Duodenal mucosa (tissue), 2 donors: Measurements from ENCODE around the gene RNU6-8.

ENCODE experiments used
- H3K27ac ChIP-seq: one replicate; pipeline ENCODE4 v1.7.0; 2013; ENCODE audit warnings: low read depth, low read length
- H3K27me3 ChIP-seq, 2 donors: one replicate each; pipeline ENCODE4 v1.7.0; 2013; ENCODE audit warnings: low read length in 2 of 2, control low read depth in 1 of 2; ENCODE audit not compliant: insufficient read depth in 2 of 2, control insufficient read depth in 1 of 2
- H3K36me3 ChIP-seq, 2 donors: one replicate each; pipeline ENCODE4 v1.7.0; 2013; ENCODE audit warnings: low read length in 2 of 2, control low read depth in 1 of 2; ENCODE audit not compliant: insufficient read depth in 2 of 2, control insufficient read depth in 1 of 2
- H3K4me1 ChIP-seq, 2 donors: one replicate each; pipeline ENCODE4 v1.7.0; 2013; ENCODE audit warnings: low read length in 2 of 2, control low read depth in 1 of 2; ENCODE audit not compliant: insufficient read depth in 2 of 2, control insufficient read depth in 1 of 2
- H3K4me3 ChIP-seq, 2 donors: one replicate each; pipeline ENCODE4 v1.7.0; 2013; ENCODE audit warnings: low read length in 2 of 2, low read depth in 1 of 2
- H3K9ac ChIP-seq, 2 donors: one replicate each; pipeline ENCODE4 v1.7.0; 2013; ENCODE audit warnings: low read length in 2 of 2, low read depth in 1 of 2
- H3K9me3 ChIP-seq, 2 donors: one replicate each; pipeline ENCODE4 v1.7.0; 2013; ENCODE audit warnings: low read length in 2 of 2, control low read depth in 1 of 2; ENCODE audit not compliant: control insufficient read depth in 1 of 2

Gene RNU6-8

GRCh38 chr14:32202998-32203882 is at the start of gene RNU6-8:
RNU6-8 (minus strand) TSS chr14:32203269.
- H3K9ac ChIP-seq: peak within 1 kb of the TSS; percentile 66 to 69
- H3K36me3 ChIP-seq: no peaks in the 10 kb centered on the region
- H3K9me3 ChIP-seq: no peaks in the 10 kb centered on the region
- peak within 1 kb of the TSS; percentile 87 to 91 for H3K4me3 ChIP-seq
- H3K27ac ChIP-seq: peak within 1 kb of the TSS; percentile 86
- peaks cover 23 to 29% of the 10 kb centered on the region in 2 donors for H3K4me1 ChIP-seq
- H3K27me3 ChIP-seq: no peaks in the 10 kb centered on the region

GRCh38 chr14:32252030-32252670 is 49.1 kb upstream of the RNU6-8 start:
- H3K36me3 ChIP-seq: no peaks in the 10 kb centered on the region
- no peaks in the 10 kb centered on the region for H3K27me3 ChIP-seq
- H3K27ac ChIP-seq: no peak overlapping the region
- H3K4me3 ChIP-seq: no peak overlapping the region
- H3K9ac ChIP-seq: no peak overlapping the region
- H3K9me3 ChIP-seq: no peaks in the 10 kb centered on the region
- peaks cover 4 to 8% of the 10 kb centered on the region in 2 donors for H3K4me1 ChIP-seq

DNA sequence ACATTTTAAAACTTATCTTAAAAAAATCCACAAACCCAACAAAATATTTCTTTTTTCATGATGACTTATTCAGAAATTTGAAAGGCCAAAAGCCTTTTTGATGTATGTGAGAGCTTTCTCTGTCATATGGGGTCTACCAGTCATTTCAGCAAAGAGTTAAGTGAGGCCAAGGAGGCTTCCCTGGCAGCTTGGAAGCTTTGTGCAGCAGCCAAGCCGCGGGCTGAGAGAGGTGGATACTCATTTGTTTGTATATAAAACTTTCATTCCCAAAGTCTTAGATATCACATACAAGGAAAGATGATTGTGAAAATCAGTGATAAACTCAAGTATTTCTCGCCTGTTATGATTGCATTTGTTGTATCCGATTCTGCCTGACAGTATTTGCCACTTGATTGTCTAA is 48.5 kb upstream of the RNU6-8 start:
- Histone ChIP-seq H3K27ac (no peak overlapping the region), H3K36me3 (no peaks in the 10 kb centered on the region), H3K4me1 (peaks cover 4 to 8% of the 10 kb centered on the region in 2 donors), H3K27me3 (no peaks in the 10 kb centered on the region), H3K4me3 (no peak overlapping the region), H3K9ac (no peak overlapping the region), H3K9me3 (no peaks in the 10 kb centered on the region)

DNA sequence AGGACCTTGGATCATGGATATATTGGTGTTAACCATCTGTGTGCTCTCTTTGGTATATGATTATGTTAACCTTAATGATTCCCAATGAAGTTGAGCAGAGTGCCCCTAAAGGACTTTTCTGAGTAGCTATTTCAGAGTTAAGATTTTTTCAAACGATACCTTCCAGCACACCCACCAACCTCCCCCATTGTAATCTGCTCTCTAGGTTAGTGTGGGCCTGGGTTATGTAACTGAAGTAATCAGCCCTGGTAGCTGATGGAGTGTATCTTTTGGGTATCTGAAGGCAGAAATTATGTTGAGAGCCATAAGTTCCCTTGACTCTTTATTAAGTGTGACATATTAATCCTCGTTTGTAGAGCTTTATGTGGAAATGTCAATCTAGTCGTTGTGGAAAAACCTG is 47.6 kb upstream of the RNU6-8 start:
- Histone ChIP-seq H3K9ac (no peak overlapping the region), H3K27ac (no peak overlapping the region), H3K4me1 (peaks cover 4 to 8% of the 10 kb centered on the region in 2 donors), H3K27me3 (no peaks in the 10 kb centered on the region), H3K36me3 (no peaks in the 10 kb centered on the region), H3K4me3 (no peak overlapping the region), H3K9me3 (no peaks in the 10 kb centered on the region)

- no peak overlapping the region for H3K4me3 ChIP-seq
- H3K4me1 ChIP-seq: peaks cover 4 to 8% of the 10 kb centered on the region in 2 donors
- no peaks in the 10 kb centered on the region for H3K27me3 ChIP-seq
- no peak overlapping the region for H3K9ac ChIP-seq
- H3K27ac ChIP-seq: no peak overlapping the region
- H3K9me3 ChIP-seq: no peaks in the 10 kb centered on the region
- no peaks in the 10 kb centered on the region for H3K36me3 ChIP-seq
Measured at GRCh38 chr14:32249780-32250179, 46.7 kb upstream of the RNU6-8 start.

DNA sequence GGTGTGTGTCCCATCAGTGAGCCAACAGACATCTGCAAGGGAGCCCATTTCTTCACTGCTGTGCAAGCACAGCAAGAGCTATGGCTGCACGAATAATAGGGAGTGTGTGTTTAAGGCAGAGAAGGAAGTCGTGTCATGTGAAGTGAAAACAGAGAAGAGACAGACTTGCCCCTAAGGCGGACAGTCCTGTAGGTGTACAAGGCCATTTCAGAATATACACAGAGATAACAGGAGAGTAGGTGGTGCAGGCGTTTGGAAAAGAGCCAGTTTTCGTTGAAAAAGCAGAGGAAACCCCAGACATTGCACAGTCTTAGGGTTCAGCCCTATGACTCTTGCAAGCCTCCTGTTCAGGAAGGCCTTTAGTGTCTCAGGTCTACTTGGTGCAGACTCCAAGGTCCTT is 46.3 kb upstream of the RNU6-8 start:
- H3K4me3 ChIP-seq: no peak overlapping the region
- H3K9ac ChIP-seq: no peak overlapping the region
- no peaks in the 10 kb centered on the region for H3K36me3 ChIP-seq
- no peaks in the 10 kb centered on the region for H3K27me3 ChIP-seq
- no peak overlapping the region for H3K27ac ChIP-seq
- H3K9me3 ChIP-seq: no peaks in the 10 kb centered on the region
- peaks cover 4 to 8% of the 10 kb centered on the region in 2 donors for H3K4me1 ChIP-seq

GRCh38 chr14:32246751-32247150 is 43.7 kb upstream of the RNU6-8 start:
- H3K4me3 ChIP-seq: no peak overlapping the region
- no peak overlapping the region for H3K9ac ChIP-seq
- H3K4me1 ChIP-seq: peaks cover under 1 to 6% of the 10 kb centered on the region in 2 donors
- no peak overlapping the region for H3K27ac ChIP-seq
- no peaks in the 10 kb centered on the region for H3K36me3 ChIP-seq
- H3K9me3 ChIP-seq: no peaks in the 10 kb centered on the region
- no peaks in the 10 kb centered on the region for H3K27me3 ChIP-seq

DNA sequence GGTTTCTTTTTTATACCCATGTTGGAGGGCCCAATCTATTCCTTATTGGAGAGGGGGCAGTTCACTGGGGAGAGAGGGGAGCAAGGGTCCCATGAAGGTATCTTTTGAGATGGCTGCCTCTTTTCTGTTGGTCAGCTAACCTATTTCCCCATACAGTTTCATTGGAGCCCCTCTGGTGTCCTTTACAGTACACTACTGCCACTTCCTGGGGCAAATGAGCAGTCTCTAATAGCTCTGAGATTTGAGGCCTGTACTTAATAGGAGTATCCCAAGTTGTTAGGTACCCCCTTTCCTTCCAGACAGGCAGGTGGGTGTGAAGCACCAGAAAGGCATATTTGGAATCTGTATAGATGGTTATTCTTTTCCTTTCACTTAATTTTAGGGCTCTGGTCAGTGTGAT is 41.3 kb upstream of the RNU6-8 start:
- no peaks in the 10 kb centered on the region for H3K27me3 ChIP-seq
- no peaks in the 10 kb centered on the region for H3K36me3 ChIP-seq
- H3K4me3 ChIP-seq: no peak overlapping the region

DNA sequence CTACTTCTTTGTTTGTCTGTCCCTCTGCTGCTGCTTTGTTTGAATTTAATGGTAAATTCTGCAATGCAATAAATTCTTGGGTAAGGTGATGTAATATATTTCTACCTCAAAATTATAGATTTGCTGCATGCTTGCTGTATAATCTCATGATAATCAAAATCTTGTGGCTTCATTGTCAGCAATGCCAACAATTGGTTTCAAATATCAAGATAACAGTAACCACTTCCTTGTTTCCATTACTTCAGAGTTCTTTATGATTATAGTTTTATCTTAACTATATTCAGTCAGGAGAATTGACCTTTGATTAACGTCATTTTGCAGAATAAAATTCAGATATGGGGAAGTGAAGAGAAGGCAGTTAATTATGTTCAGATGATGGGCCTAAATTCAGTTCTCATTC is 30.2 kb upstream of the RNU6-8 start:
- no peak overlapping the region for H3K4me3 ChIP-seq
- no peak overlapping the region for H3K27ac ChIP-seq
- no peaks in the 10 kb centered on the region for H3K9me3 ChIP-seq
- peaks cover 14 to 25% of the 10 kb centered on the region in 2 donors for H3K4me1 ChIP-seq
- no peak overlapping the region for H3K9ac ChIP-seq
- no peaks in the 10 kb centered on the region for H3K36me3 ChIP-seq
- no peaks in the 10 kb centered on the region for H3K27me3 ChIP-seq

More for the DNA sequence above, 41.3 kb upstream of the RNU6-8 start:
- Histone ChIP-seq H3K9me3 (no peaks in the 10 kb centered on the region), H3K27ac (no peak overlapping the region), H3K9ac (no peak overlapping the region), H3K4me1 (no peaks in the 10 kb centered on the region)

GRCh38 chr14:32232481-32232880 is 29.4 kb upstream of the RNU6-8 start:
- no peak overlapping the region for H3K4me3 ChIP-seq
- no peaks in the 10 kb centered on the region for H3K36me3 ChIP-seq
- no peak overlapping the region for H3K27ac ChIP-seq
- no peaks in the 10 kb centered on the region for H3K9me3 ChIP-seq
- peaks cover 14 to 25% of the 10 kb centered on the region in 2 donors for H3K4me1 ChIP-seq
- no peak overlapping the region for H3K9ac ChIP-seq
- no peaks in the 10 kb centered on the region for H3K27me3 ChIP-seq
